C4-2B (cell line): ENCODE data around the gene OR51G1.

ENCODE experiments used
- H3K27ac ChIP-seq: fragments of 450-650 bp; 2 replicates; pipeline ENCODE4 v1.5.1; 2017
- CTCF ChIP-seq: fragments of 450-650 bp; conservative IDR thresholded peaks from 2 replicates; pipeline ENCODE4 v1.5.1; 2017; ENCODE audit warnings: mild to moderate bottlenecking
- ZFX ChIP-seq: fragments of 450-650 bp; IDR thresholded peaks from 2 replicates; pipeline ENCODE4 v1.6.1; 2017

The OR51G1 gene

GRCh38 chr11:4891996-4892640 lies 32.0 kb downstream of the OR51G1 start:
- peak; percentile 16; the same call in 1 of the 2 replicates for TF ChIP-seq CTCF
- no peak for TF ChIP-seq ZFX
- H3K27ac ChIP-seq: no peak overlapping the region

GRCh38 chr11:4890279-4890678 lies 33.9 kb downstream of the OR51G1 start:
- no peak for TF ChIP-seq ZFX
- TF ChIP-seq CTCF: no peak
- no peak overlapping the region for H3K27ac ChIP-seq

GRCh38 chr11:4887591-4887990 lies 36.5 kb downstream of the OR51G1 start:
- H3K27ac ChIP-seq: no peak overlapping the region
- no peak for TF ChIP-seq ZFX
- TF ChIP-seq CTCF: no peak

- H3K27ac ChIP-seq: no peak overlapping the region
- TF ChIP-seq ZFX (no peak), CTCF (no peak)
Observed at GRCh38 chr11:4886186-4886585, 38.0 kb downstream of the OR51G1 start.

GRCh38 chr11:4884361-4884760 lies 39.8 kb downstream of the OR51G1 start:
- no peak overlapping the region for H3K27ac ChIP-seq
- no peak for TF ChIP-seq CTCF
- no peak for TF ChIP-seq ZFX

- no peak for TF ChIP-seq ZFX
- TF ChIP-seq CTCF: no peak
- no peak overlapping the region for H3K27ac ChIP-seq
Observed at GRCh38 chr11:4882543-4882942, 41.6 kb downstream of the OR51G1 start.

GRCh38 chr11:4881860-4882500 lies 42.2 kb downstream of the OR51G1 start, which contains the start of gene OR51T1:
Gene OR51T1, plus strand, starts transcription at chr11:4881900. Its CDS starts 0 bp downstream, at chr11:4881900.
- no peak within 1 kb of the TSS for H3K27ac ChIP-seq
- no peak for TF ChIP-seq ZFX
- TF ChIP-seq CTCF: no peak
